Medulla oblongata (tissue), 1 donor: ENCODE data around the gene OR1K1.
"Not testable (repeated sequence)": the region's sequence is repeated elsewhere in the genome, so short reads cannot be mapped to it uniquely, and the experiment has no call there.

Source experiments
- DNase-seq: peaks from one replicate; pipeline ENCODE4 v3.0.0-alpha.2; 2015; ENCODE audit errors: extremely low spot score

The OR1K1 gene

DNA sequence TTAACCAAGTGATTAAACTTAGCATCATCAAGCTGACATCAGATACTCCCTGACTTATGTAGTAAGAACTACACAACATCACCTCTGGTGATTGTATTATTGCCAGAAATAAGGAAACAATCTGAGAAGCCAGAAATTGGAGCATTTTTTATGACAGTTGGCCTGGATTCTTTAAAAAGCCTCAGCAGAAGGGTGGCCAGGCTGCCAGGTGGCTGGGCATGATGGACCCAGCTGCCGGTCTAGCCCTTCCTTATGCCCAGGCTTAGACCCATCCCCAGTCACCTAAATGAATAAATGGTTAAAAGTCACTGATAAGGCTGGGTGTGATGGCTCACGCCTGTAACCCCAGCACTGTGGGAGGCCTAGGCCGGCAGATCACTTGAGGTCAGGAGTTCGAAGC is 12.8 kb downstream of the OR1K1 start:
- DNase-seq: no peak

- peak; percentile 19 for DNase-seq
Measured at GRCh38 chr9:122814545-122814944, 14.6 kb downstream of the OR1K1 start.

- no peak for DNase-seq
Measured at GRCh38 chr9:122815544-122815943, 15.6 kb downstream of the OR1K1 start.

GRCh38 chr9:122816163-122816867 is 16.4 kb downstream of the OR1K1 start:
- peak; percentile 48 for DNase-seq

- DNase-seq: no peak
Measured at GRCh38 chr9:122819326-122819725, 19.4 kb downstream of the OR1K1 start.

DNA sequence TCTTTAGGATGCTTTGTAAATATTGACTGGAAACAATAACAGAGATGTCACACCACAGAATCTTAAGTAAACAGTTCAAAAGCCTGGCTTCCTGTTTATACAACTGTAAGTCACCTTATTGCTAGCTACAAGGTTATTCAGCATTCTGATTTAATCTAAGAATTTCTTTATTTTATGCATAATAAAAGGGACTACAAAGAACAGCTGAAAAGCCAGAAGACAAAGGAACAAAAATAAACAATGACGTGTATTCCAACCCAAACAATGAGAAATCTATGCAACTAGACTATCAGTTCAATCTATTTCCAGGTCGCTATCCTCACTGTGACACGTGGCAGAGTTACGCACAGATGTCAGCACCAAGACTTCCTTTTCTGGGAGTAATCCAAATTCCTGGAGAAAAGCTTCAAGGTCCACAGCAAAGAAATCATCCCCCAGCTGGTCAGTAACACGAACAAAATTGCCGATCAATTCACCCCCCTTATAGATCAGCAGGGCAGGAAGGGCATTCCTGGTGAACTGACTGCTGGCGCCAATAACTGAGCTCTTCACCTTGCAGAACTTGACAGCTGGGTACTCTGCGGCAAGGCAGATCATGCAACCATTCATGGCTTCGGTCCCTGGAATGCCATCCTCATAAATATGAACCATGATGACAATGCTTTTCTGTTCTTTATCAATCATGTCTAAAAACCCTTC is 20.0 kb downstream of the OR1K1 start:
- peak; percentile 35 for DNase-seq

- DNase-seq: no peak
Measured at GRCh38 chr9:122820490-122820845, 20.5 kb downstream of the OR1K1 start.

DNA sequence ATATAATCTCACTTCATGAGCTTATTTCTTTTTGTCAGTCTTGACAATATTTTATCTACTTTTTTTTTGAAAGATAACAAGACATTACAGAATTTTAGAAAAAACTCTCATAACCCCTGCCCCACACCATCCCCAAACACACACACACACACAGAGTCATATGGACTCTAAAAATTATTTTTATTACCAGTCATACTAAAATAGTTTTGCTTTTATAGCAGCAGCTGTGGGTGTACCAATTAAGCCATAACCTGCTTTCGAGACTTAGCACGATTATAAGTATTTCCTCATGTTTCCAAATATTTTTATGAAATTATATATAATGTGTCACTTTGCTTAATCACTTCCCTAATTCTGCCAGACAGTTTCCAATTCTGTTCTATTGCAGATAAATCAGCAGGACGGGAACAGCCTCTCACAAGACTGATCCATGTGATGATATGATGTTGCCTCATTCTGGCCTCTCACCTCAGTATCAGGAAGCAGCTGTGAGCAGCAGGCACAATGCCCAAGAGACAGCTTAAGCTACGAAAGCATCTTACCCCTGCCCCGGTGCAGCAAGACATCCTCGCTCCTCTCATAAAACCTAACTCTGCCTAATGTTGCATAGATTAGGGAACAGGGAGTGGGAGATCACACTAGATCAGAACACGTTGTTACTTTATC is 21.5 kb downstream of the OR1K1 start:
- DNase-seq: peak; percentile 55

DNA sequence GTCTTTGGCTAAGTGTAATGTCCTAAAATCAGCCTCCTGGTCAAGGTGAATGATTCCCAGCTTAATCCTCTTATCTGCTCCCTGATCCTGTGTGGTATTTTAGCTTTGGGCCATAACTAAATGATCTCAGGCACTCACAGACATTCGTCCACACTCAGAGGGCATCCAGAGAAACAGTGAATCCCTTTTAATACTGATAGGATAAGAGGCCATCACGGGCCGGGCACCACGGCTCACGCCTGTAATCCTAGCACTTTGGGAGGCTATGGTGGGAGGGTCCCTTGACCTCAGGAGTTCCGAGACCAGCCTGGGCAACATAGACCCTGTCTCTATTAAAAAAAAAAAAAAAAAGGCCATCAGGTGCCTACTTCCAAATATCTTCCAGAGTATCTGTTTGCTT is 22.1 kb downstream of the OR1K1 start:
- no peak for DNase-seq

DNA sequence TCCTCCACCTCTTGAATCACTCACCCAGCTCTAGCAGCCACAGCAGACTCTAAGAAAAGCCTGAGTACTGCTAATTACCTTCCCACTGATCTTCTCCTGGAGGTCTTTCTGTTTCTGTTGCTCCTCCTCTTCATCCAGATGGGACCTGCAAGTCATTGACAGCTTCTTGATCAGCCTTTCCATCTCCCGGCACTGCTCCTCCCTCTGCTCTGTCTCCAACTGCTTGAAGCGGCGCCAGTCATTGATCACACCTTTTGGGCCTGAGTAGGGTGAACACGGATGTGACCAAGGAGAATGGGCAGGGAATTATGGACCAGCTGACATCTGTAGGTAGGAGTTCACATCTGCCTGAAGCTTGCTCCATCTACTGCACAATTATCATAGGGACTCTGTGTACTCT is 23.0 kb downstream of the OR1K1 start:
- DNase-seq: no peak

DNA sequence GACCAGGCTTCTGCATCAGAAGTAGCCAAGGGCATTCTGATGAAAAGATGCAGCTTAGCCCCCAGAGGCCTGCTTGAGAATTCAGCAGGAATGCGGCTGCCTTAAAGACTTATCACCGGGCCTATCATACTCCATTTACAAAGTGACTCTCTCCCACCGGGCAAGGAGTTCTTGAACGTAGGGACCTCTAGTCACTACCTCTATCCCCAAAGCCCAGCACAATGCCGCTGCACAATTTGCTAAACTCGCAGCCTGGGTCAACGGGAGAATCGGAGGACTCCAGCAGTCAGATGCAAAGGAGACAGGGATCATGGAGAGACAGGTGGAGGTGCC is 27.8 kb downstream of the OR1K1 start:
- no peak for DNase-seq

DNA sequence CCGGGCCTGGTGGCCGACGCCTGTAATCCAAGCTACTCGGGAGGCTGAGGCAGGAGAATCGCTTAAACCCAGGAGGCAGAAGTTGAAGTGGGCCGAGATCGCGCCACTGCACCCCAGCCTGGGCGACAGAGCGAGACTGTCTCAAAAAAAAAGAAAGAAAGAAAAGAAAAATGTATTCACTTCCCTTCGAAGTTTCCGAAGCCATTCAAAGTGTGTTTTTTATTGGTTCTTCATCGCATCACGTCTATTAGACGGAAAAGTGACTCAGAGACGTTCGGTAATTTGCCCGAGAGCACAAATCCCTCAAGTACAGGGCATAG is 29.0 kb downstream of the OR1K1 start:
- not testable (repeated sequence) for DNase-seq

DNA sequence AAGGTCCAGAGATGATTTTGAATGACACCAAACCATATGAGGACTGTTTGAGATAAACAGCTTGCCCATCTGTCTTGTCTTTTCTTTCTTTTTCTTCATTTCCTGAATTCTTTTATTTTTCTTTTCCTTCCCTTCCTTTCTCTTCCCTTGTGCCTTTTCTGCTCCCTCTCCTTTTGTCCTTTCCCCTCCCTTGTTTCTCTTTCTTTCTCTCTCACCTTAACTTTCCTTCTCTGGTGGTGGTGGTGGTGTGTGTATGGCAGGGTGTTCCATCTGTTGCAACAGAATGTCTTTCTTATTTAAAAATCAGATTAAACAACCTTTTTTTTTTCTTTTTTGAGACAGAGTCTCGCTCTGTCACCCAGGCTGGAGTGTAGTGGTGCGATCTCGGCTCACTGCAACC is 32.3 kb downstream of the OR1K1 start:
- no peak for DNase-seq

- DNase-seq: no peak
Measured at GRCh38 chr9:122835313-122835731, 35.4 kb downstream of the OR1K1 start.

GRCh38 chr9:122837266-122837850 is 37.4 kb downstream of the OR1K1 start:
- no peak for DNase-seq

DNA sequence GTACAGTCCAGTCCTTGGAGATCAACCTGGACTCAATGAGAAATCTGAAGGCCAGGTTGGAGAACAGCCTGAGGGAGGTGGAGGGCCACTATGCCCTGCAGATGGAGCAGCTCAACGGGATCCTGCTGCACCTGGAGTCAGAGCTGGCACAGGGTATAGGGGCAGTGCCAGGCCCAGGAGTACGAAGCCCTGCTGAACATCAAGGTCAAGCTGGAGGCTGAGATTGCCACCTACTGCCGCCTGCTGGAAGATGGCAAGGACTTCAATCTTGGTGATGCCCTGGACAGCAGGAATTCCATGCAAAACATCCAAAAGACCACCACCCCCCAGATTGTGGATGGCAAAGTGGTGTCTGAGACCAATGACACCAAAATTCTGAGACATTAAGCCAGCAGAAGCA is 38.5 kb downstream of the OR1K1 start:
- DNase-seq: not testable (repeated sequence)

GRCh38 chr9:122841501-122841900 is 41.6 kb downstream of the OR1K1 start:
- DNase-seq: no peak

DNA sequence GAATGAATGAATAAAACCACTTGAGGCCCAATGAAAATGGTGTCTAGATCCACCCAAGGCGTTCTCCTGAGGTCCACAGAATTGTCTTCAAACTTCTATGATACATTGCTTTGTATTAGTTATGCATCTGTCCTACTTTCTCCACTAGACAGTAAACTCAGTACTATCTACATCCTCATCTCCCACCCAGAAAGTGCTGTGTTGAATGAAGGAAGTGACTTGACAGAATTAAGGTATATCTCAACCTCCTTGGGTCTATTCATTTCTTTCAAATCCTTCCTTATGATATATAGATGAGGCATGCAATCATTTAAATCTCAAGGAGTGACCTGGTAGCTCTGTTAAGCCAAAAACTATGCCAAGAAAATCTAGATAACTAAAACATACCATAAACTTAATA is 44.2 kb downstream of the OR1K1 start:
- no peak for DNase-seq

DNA sequence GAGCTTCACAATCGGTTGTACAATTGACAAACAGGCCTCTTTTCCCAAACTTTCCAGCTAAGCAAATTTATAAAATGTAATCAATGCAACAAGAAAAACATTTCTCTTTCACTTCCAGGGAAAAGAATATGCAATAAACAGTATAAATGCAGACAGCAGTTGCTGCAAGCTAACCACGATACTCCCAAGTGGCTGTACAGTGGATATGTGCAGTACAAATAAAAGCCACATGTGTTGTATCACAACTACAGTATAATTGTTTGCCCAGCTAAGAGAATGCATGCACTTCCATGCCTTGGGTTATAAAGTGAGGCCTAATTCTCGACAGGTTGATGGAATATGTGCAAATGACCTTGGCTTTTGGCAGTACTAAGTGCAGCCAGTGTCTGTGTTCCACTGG is 45.2 kb downstream of the OR1K1 start:
- DNase-seq: no peak

- no peak for DNase-seq
Measured at GRCh38 chr9:122846371-122846940, 46.5 kb downstream of the OR1K1 start.

- DNase-seq: no peak
Measured at GRCh38 chr9:122848256-122848943, 48.5 kb downstream of the OR1K1 start.
